Measurements from ENCODE around the gene CYP2A6. TPM values are rescaled to one million over a fixed set of nuclear protein-coding genes. Genes with fewer than 3 reads are reported as not detected.

Gene CYP2A6
- total and polyA plus RNA-seq, 12 donors = 0.11 to 2.1 (median 0.57) TPM; not detected in 1

DNA sequence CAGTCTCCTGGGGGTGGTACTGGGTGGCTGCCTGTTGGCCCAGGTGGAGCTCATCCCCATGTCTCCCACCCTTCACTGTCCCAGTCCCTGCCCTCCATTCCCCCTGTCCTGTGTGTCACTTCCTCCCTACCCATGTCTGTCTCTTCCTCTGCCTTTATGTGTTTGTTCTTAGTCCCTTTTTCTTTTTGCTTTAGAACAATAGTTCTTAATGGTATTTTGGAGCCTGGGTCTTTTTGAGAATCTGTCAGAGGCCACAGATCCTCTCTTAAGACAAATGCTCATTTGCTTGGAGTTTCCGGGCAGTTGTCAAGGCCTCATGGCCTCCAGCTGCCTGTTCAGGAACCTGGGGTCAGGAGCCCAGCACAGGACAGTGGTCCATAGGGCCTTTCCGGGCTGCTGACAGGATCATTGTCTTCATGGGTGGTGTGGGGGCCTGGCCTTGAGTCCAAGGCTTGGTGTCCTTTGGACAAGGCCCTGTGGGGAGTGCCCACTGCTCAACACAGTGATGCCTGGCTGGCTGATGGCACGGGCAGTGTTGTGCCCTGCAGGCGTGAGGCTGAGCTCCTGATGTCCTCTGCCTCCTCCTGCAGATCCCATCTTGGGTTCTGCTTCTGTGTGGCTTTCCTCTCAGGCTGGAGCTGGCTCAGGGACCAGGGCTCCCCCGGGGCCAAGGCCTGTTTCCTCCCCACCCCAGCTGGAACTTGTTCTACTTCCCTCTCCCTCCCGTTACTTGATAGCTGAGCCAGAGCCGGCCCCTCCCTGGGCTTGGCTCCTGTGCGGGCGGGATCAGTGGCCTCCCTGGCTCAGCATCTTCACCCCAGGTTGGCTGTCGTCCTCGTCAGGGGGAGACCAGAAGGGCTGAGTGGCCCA, 47.7 kb downstream of the CYP2A6 start:
- intact Hi-C loops (cut with DNase I) = loop anchor here in 1 of 2 donors (5.0 kb wide), 1 partner anchor 140 kb away; no protein-coding TSS in a partner anchor
- peak in 6 of 7 donors; percentile 56 to 81 (median 62) for DNase-seq
- no peaks in the 10 kb centered on the region for H3K27me3 ChIP-seq
- WGBS, 4 donors = 11 to 23% (median 13%) methylated on average over 5 to 11 of the region's 11 CpGs
- H3K27ac ChIP-seq = peak overlapping the region; percentile 4 to 94 (median 60)
- H3K4me1 ChIP-seq (replicated peaks in 1 of 2) = peaks cover 57 to 83% of the 10 kb centered on the region in 2 donors
- H3K4me3 ChIP-seq = peak overlapping the region in 1 of 4 donors; percentile 6
- peaks cover 0 to 19% of the 10 kb centered on the region in 2 donors for H3K36me3 ChIP-seq (replicated peaks in 1 of 2)
- H3K9me3 ChIP-seq (replicated peaks in 1 of 3) = no peaks in the 10 kb centered on the region
- TF ChIP-seq, protein P1, sequence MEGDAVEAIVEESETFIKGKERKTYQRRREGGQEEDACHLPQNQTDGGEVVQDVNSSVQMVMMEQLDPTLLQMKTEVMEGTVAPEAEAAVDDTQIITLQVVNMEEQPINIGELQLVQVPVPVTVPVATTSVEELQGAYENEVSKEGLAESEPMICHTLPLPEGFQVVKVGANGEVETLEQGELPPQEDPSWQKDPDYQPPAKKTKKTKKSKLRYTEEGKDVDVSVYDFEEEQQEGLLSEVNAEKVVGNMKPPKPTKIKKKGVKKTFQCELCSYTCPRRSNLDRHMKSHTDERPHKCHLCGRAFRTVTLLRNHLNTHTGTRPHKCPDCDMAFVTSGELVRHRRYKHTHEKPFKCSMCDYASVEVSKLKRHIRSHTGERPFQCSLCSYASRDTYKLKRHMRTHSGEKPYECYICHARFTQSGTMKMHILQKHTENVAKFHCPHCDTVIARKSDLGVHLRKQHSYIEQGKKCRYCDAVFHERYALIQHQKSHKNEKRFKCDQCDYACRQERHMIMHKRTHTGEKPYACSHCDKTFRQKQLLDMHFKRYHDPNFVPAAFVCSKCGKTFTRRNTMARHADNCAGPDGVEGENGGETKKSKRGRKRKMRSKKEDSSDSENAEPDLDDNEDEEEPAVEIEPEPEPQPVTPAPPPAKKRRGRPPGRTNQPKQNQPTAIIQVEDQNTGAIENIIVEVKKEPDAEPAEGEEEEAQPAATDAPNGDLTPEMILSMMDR (IDR thresholded peaks at IDR 0.05) = no peak
- no peak for TF ChIP-seq POLR2A (IDR thresholded peaks at IDR 0.05)

DNA sequence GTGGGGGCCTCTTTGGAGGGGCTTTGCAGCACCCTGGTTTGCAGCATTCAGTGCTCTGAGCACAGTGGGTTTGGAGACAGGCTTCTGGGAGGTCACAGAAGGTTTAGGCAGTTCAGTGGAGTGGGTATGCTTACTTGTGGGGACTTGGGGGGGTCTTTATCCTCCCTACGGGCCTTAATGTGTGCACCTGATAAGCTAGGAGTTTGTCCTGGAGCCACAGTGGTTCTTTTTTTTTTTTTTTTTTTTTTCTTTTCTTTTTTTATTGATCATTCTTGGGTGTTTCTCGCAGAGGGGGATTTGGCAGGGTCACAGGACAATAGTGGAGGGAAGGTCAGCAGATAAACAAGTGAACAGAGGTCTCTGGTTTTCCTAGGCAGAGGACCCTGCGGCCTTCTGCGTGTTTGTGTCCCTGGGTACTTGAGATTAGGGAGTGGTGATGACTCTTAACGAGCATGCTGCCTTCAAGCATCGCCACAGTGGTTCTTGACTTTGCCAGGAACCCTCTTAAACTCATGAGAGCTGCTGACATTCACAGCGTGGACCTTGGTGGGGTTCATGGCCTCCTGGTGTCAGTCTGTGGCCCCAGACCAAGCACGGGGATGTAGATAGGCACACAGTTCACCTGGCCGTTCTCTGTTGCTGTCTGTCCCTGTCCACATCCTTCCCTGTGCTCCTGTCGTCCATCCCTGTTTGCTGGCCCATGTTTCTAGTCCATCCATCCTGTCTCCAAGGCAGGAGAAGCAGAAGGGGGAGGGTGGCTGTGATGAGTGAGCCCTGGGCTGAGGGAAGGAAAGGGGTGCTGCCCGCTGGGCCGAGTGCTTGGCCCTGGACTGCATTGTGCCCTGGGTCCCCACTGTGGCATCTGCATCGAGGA, 48.6 kb downstream of the CYP2A6 start:
- WGBS, 4 donors = 14 to 29% (median 23%) methylated on average over 6 to 13 of the region's 13 CpGs
- H3K36me3 ChIP-seq (replicated peaks in 1 of 2) = peaks cover 0 to 14% of the 10 kb centered on the region in 2 donors
- no peaks in the 10 kb centered on the region for H3K27me3 ChIP-seq
- peak overlapping the region in 4 of 5 donors; percentile 4 to 94 (median 77) for H3K27ac ChIP-seq
- no peak for DNase-seq
- intact Hi-C loops (cut with DNase I) = loop anchor here in 1 of 2 donors (5.0 kb wide), 1 partner anchor 139 kb away; no protein-coding TSS in a partner anchor
- H3K4me1 ChIP-seq (replicated peaks in 1 of 2) = peaks cover 57 to 77% of the 10 kb centered on the region in 2 donors
- TF ChIP-seq, protein P1 (IDR thresholded peaks at IDR 0.05) = no peak
- no peak for TF ChIP-seq POLR2A (IDR thresholded peaks at IDR 0.05)
- no peaks in the 10 kb centered on the region for H3K9me3 ChIP-seq (replicated peaks in 1 of 3)
- H3K4me3 ChIP-seq = peak overlapping the region in 1 of 4 donors; percentile 87

DNA sequence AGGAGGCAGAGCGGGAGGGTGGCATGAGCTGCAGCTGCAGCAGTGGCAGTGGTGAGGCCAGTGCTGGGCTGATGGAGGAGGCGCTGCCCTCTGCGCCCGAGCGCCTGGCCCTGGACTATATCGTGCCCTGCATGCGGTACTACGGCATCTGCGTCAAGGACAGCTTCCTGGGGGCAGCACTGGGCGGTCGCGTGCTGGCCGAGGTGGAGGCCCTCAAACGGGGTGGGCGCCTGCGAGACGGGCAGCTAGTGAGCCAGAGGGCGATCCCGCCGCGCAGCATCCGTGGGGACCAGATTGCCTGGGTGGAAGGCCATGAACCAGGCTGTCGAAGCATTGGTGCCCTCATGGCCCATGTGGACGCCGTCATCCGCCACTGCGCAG, 49.3 kb downstream of the CYP2A6 start:
- H3K27ac ChIP-seq = peak overlapping the region in 4 of 5 donors; percentile 14 to 94 (median 60)
- H3K4me1 ChIP-seq (replicated peaks in 1 of 2) = peaks cover 57 to 71% of the 10 kb centered on the region in 2 donors
- 60 to 87% (median 75%) methylated on average over 3 to 27 of the region's 27 CpGs for WGBS, 4 donors
- no peaks in the 10 kb centered on the region for H3K9me3 ChIP-seq (replicated peaks in 1 of 3)
- intact Hi-C loops (cut with DNase I) = loop anchor here in 1 of 2 donors (5.0 kb wide), 1 partner anchor 139 kb away; no protein-coding TSS in a partner anchor
- TF ChIP-seq, protein P1 (IDR thresholded peaks at IDR 0.05) = no peak
- no peak for TF ChIP-seq POLR2A (IDR thresholded peaks at IDR 0.05)
- H3K27me3 ChIP-seq = no peaks in the 10 kb centered on the region
- peak in 1 of 7 donors; percentile 48 for DNase-seq
- H3K4me3 ChIP-seq = peak overlapping the region in 1 of 4 donors; percentile 87
- peaks cover 0 to 14% of the 10 kb centered on the region in 2 donors for H3K36me3 ChIP-seq (replicated peaks in 1 of 2)

Data from adrenal gland (tissue), 12 donors.